BLaER1 (cell line): ENCODE data around the gene TUBB.

Experiments
- H3K27ac ChIP-seq: shearing (Covaris generic); formaldehyde crosslinking; 2 replicates; pipeline ENCODE4 v1.8.1; 2022
- H3K27me3 ChIP-seq: shearing (Covaris generic); formaldehyde crosslinking; 2 replicates; pipeline ENCODE4 v1.8.1; 2022
- H3K36me3 ChIP-seq: shearing (Covaris generic); formaldehyde crosslinking; 2 replicates; pipeline ENCODE4 v1.8.1; 2022
- H3K4me1 ChIP-seq: shearing (Covaris generic); formaldehyde crosslinking; 2 replicates; pipeline ENCODE4 v1.8.1; 2022
- H3K4me2 ChIP-seq: shearing (Covaris generic); formaldehyde crosslinking; 2 replicates; pipeline ENCODE4 v1.8.1; 2022
- H3K4me3 ChIP-seq: shearing (Covaris generic); formaldehyde crosslinking; 2 replicates; pipeline ENCODE4 v1.8.1; 2022
- H3K9ac ChIP-seq: shearing (Covaris generic); formaldehyde crosslinking; 2 replicates; pipeline ENCODE4 v1.8.1; 2022
- H3K9me3 ChIP-seq: shearing (Covaris generic); formaldehyde crosslinking; 2 replicates; pipeline ENCODE4 v1.8.1; 2022
- H4K20me1 ChIP-seq: shearing (Covaris generic); formaldehyde crosslinking; 2 replicates; pipeline ENCODE4 v1.8.1; 2022
- Cebpa-rat ChIP-seq: shearing (Covaris generic); IDR thresholded peaks from 2 replicates; pipeline ENCODE4 v1.8.1; 2022

The TUBB gene

GRCh38 chr6:30767158-30767943, 47.2 kb downstream of the TUBB start:
- Histone ChIP-seq H3K27ac (no peak overlapping the region), H3K4me2 (peak overlapping the region; percentile 78), H3K4me1 (peaks cover 49% of the 10 kb centered on the region), H3K9me3 (peaks cover 5% of the 10 kb centered on the region; the same call in 1 of the 2 replicates), H4K20me1 (no peaks in the 10 kb centered on the region), H3K9ac (no peak overlapping the region), H3K36me3 (no peaks in the 10 kb centered on the region), H3K4me3 (no peak overlapping the region), H3K27me3 (no peaks in the 10 kb centered on the region)
- no peak for TF ChIP-seq Cebpa-rat

DNA sequence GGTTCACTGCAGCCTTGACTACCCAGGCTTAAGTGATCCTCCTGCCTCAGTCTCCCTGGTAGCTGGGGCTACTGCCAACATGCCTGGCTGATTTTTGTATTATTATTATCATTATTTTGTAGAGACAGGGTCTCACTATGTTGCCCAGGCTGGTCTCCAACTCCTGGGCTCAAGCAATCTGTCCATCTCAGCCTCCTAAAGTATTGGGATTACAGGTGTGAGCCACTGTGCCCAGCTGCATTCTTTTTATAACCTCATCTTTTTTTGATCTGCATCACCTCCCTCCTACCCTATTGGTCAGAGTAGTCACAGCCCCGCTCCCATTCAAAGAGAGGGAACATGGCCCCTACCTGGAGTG, 47.8 kb downstream of the TUBB start:
- no peak for TF ChIP-seq Cebpa-rat
- Histone ChIP-seq H4K20me1 (no peaks in the 10 kb centered on the region), H3K4me3 (no peak overlapping the region), H3K27me3 (no peaks in the 10 kb centered on the region), H3K4me2 (peak overlapping the region; percentile 78), H3K9me3 (peaks cover 5% of the 10 kb centered on the region; the same call in 1 of the 2 replicates), H3K4me1 (peaks cover 49% of the 10 kb centered on the region), H3K9ac (no peak overlapping the region), H3K36me3 (no peaks in the 10 kb centered on the region), H3K27ac (no peak overlapping the region)

DNA sequence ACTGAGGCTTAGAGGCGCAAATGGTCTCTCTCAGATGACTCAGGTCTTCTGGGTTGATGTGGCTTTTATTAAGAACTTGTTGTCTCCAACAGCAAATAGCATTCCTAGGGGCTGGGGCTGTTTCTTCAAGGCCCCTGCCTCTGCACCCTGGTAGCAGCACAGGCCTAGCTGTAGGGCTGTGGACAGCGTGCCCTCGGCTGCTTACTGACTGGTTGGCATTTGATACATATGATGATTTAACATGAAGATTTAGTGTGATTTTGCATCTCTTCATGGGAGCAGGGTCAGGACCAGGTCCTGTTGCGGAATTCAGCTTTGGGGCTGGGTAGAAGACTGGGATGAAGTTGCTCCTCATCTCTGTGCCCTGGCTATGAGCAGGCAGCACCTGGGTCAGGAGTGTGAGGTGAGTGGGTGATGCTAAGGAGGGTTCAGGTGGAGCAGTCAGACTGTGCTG, 48.5 kb downstream of the TUBB start:
- H3K4me2 ChIP-seq, result peak overlapping the region; percentile 78
- peaks cover 47% of the 10 kb centered on the region for H3K4me1 ChIP-seq
- peak overlapping the region; percentile 75 for H3K27ac ChIP-seq
- no peaks in the 10 kb centered on the region for H4K20me1 ChIP-seq
- TF ChIP-seq Cebpa-rat, result no peak
- H3K27me3 ChIP-seq, result no peaks in the 10 kb centered on the region
- H3K4me3 ChIP-seq, result peak overlapping the region; percentile 39
- H3K9me3 ChIP-seq, result peaks cover 5% of the 10 kb centered on the region; the same call in 1 of the 2 replicates
- H3K36me3 ChIP-seq, result no peaks in the 10 kb centered on the region
- peak overlapping the region; percentile 56 for H3K9ac ChIP-seq

DNA sequence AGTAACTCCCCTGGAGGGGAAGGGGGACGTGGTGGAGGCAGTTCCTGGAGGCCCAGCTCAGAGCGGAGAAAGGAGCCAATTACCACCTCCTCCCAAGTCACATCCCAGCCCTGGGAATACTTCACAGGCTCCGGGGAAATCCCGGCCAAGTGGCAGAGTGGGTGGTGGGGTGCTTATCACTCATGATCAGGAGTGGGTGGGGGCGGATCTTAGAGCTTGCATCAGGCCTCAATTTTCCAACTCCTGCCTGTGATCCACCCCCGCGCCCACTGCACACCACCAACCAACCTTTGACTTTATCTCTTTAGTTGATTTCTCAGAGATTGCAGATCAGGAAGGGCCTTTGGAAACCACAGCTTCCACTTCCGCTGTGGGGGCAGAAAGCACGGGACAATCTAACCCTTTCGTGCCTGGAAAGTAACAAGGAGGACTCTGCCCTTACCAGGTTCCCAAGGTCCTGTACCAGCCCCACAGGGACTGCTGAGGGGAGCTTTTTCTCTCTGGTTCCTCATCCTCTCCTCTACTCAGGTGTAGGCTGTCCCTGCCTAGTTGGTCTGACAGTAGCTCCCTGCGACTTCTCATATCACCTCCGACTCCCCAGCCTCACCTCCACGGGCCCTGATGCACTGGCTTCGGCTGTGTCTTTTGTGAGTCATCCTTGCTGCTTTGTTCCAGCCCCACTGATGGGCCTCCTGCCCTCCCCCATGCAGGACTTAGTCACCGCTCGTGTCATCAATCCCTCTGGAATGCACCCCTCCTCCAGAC, 49.1 kb downstream of the TUBB start:
- H3K27ac ChIP-seq, result peak overlapping the region; percentile 75
- H3K4me2 ChIP-seq, result peak overlapping the region; percentile 78
- no peak for TF ChIP-seq Cebpa-rat
- no peaks in the 10 kb centered on the region for H4K20me1 ChIP-seq
- H3K9me3 ChIP-seq, result peaks cover 5% of the 10 kb centered on the region; the same call in 1 of the 2 replicates
- peaks cover 41% of the 10 kb centered on the region for H3K4me1 ChIP-seq
- H3K9ac ChIP-seq, result peak overlapping the region; percentile 56
- H3K4me3 ChIP-seq, result peak overlapping the region; percentile 39
- H3K27me3 ChIP-seq, result no peaks in the 10 kb centered on the region
- H3K36me3 ChIP-seq, result no peaks in the 10 kb centered on the region

DNA sequence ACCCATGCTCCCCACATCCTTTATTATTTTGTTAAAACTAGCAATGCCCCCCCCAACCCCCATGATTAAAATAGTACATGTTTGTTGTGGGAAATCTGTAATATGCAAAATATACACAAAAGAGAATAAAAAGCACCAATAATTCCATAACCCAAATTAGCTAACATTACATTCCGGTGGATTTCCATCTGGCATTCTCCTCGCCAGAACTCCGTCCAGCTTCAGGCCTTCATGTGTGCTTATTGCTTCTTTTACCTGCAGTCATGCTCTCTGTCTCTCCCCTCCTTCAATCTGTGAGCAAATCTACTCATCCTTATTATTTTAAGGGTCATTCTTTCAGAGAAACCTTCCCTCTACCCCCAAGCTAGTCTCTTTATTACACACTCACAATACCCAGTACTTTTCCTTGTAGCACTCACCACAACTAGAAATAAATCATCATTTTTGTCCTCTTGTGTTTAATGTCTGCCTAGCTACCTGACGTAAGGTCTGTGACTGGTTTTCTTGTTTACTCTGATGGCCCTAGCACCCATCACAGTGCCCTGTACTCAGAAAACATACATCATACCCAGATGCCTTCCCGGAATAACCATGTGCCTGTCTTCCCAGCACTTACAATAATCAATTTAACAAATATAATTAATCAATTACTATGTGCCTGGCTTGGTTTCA, 49.8 kb downstream of the TUBB start:
- H3K9me3 ChIP-seq, result peaks cover 1% of the 10 kb centered on the region; the same call in 1 of the 2 replicates
- TF ChIP-seq Cebpa-rat, result no peak
- H3K27ac ChIP-seq, result peak overlapping the region; percentile 75
- no peaks in the 10 kb centered on the region for H4K20me1 ChIP-seq
- H3K9ac ChIP-seq, result peak overlapping the region; percentile 56; the same call in 1 of the 2 replicates
- no peak overlapping the region for H3K4me3 ChIP-seq
- peak overlapping the region; percentile 78 for H3K4me2 ChIP-seq
- no peaks in the 10 kb centered on the region for H3K27me3 ChIP-seq
- H3K36me3 ChIP-seq, result no peaks in the 10 kb centered on the region
- H3K4me1 ChIP-seq, result peaks cover 40% of the 10 kb centered on the region

DNA sequence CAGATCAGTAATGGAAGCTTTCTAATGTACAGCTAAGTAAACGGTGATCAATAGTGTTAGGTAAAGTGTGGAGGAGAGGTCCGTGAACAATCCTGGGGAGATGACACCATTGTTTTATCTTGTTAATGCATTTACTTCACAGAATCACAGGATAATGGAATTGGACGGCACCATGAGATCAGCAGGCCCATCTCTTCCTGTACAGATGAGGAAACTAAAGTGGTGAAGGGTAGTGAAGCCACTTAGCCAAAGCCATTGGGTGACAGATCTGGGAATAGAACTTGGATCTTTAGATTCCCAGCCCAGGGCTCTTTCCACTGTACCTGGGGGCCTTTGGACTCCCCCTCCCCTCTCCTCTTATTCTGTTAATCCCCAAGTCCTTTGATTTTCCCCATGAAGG, 50.4 kb downstream of the TUBB start:
- Histone ChIP-seq H3K9me3 (no peaks in the 10 kb centered on the region), H3K4me2 (peak overlapping the region; percentile 78; the same call in 1 of the 2 replicates), H3K4me3 (no peak overlapping the region), H3K9ac (no peak overlapping the region), H3K27ac (no peak overlapping the region), H3K4me1 (peaks cover 40% of the 10 kb centered on the region), H3K36me3 (no peaks in the 10 kb centered on the region), H4K20me1 (no peaks in the 10 kb centered on the region), H3K27me3 (no peaks in the 10 kb centered on the region)
- TF ChIP-seq Cebpa-rat, result no peak

GRCh38 chr6:30774701-30775100, 54.5 kb downstream of the TUBB start:
- no peaks in the 10 kb centered on the region for H3K9me3 ChIP-seq
- no peak overlapping the region for H3K27ac ChIP-seq
- H3K36me3 ChIP-seq, result no peaks in the 10 kb centered on the region
- H3K4me3 ChIP-seq, result no peak overlapping the region
- peaks cover 30% of the 10 kb centered on the region for H3K4me1 ChIP-seq
- H3K4me2 ChIP-seq, result no peak overlapping the region
- no peak overlapping the region for H3K9ac ChIP-seq
- no peak for TF ChIP-seq Cebpa-rat
- H3K27me3 ChIP-seq, result no peaks in the 10 kb centered on the region
- no peaks in the 10 kb centered on the region for H4K20me1 ChIP-seq
